HEK293T (cell line): Measurements from ENCODE around the gene SV2B.
A peak's percentile ranks its signal among the peaks of the same experiment; 100 is the strongest.
"Not testable (repeated sequence)": the region's sequence is repeated elsewhere in the genome, so short reads cannot be mapped to it uniquely, and the experiment has no call there.

ENCODE experiments used
- CTCF ChIA-PET: fragments of 350-600 bp; formaldehyde crosslinking; extraction: SDS; loops from one replicate; lab custom pipeline; 2021; ENCODE audit warnings: antibody characterized with exemption, inconsistent platforms; lab: Yijun Ruan, JAX
- POLR2A ChIA-PET: fragments of 350-600 bp; formaldehyde crosslinking; extraction: SDS; loops from one replicate; lab custom pipeline; 2020; ENCODE audit warnings: antibody characterized with exemption, inconsistent platforms; lab: Yijun Ruan, JAX
- DNase-seq: peaks from one replicate; pipeline ENCODE4 v3.0.0; 2012; ENCODE audit warnings: mixed read lengths; ENCODE audit errors: extremely low spot score
- ARNT ChIP-seq: fragments of 450-650 bp; IDR thresholded peaks from 2 replicates; pipeline ENCODE4 v1.6.1; 2017; ENCODE audit warnings: mild to moderate bottlenecking
- BHLHE40 ChIP-seq: fragments of 450-650 bp; IDR thresholded peaks from 2 replicates; pipeline ENCODE4 v1.6.1; 2016; ENCODE audit warnings: mild to moderate bottlenecking, moderate library complexity, borderline replicate concordance
- CTBP1 ChIP-seq: fragments of 450-650 bp; IDR thresholded peaks from 2 replicates; pipeline ENCODE4 v1.6.1; 2016; ENCODE audit warnings: borderline replicate concordance
- ELF4 ChIP-seq: fragments of 450-650 bp; IDR thresholded peaks from 2 replicates; pipeline ENCODE4 v1.6.1; 2017; ENCODE audit warnings: antibody characterized with exemption
- FOXA1 ChIP-seq: fragments of 450-650 bp; IDR thresholded peaks from 2 replicates; pipeline ENCODE4 v1.6.1; 2016; ENCODE audit warnings: mild to moderate bottlenecking
- FOXK2 ChIP-seq: fragments of 450-650 bp; IDR thresholded peaks from 2 replicates; pipeline ENCODE4 v1.6.1; 2016; ENCODE audit warnings: mild to moderate bottlenecking
- FOXM1 ChIP-seq: fragments of 450-650 bp; IDR thresholded peaks from 2 replicates; pipeline ENCODE4 v1.6.1; 2017; ENCODE audit warnings: mild to moderate bottlenecking, borderline replicate concordance
- HDGF ChIP-seq: fragments of 450-650 bp; IDR thresholded peaks from 2 replicates; pipeline ENCODE4 v1.6.1; 2017; ENCODE audit warnings: antibody characterized with exemption, borderline replicate concordance
- L3MBTL2 ChIP-seq: fragments of 450-650 bp; conservative IDR thresholded peaks from 2 replicates; pipeline ENCODE4 v1.6.1; 2016; ENCODE audit warnings: mild to moderate bottlenecking
- LEF1 ChIP-seq: fragments of 450-650 bp; IDR thresholded peaks from 2 replicates; pipeline ENCODE4 v1.6.1; 2017; ENCODE audit warnings: mild to moderate bottlenecking, borderline replicate concordance
- NFRKB ChIP-seq: fragments of 450-650 bp; IDR thresholded peaks from 2 replicates; pipeline ENCODE4 v1.6.1; 2016; ENCODE audit warnings: mild to moderate bottlenecking, moderate library complexity
- PKNOX1 ChIP-seq: fragments of 450-650 bp; IDR thresholded peaks from 2 replicates; pipeline ENCODE4 v1.6.1; 2016
- SP1 ChIP-seq: fragments of 450-650 bp; IDR thresholded peaks from 2 replicates; pipeline ENCODE4 v1.6.1; 2017
- SUZ12 ChIP-seq: fragments of 450-650 bp; IDR thresholded peaks from 2 replicates; pipeline ENCODE4 v1.6.1; 2016; ENCODE audit warnings: mild to moderate bottlenecking
- TARDBP ChIP-seq: fragments of 450-650 bp; IDR thresholded peaks from 2 replicates; pipeline ENCODE4 v1.6.1; 2016
- ZNF384 ChIP-seq: fragments of 450-650 bp; IDR thresholded peaks from 2 replicates; pipeline ENCODE4 v1.6.1; 2016

The SV2B gene

GRCh38 chr15:91073077-91073476 is 27.0 kb upstream of the SV2B start:
- TF ChIP-seq NFRKB (no peak), FOXM1 (no peak), HDGF (no peak), ARNT (no peak)
- no peak for DNase-seq
- ChIA-PET CTCF (no interaction called here), POLR2A (no interaction called here)

DNA sequence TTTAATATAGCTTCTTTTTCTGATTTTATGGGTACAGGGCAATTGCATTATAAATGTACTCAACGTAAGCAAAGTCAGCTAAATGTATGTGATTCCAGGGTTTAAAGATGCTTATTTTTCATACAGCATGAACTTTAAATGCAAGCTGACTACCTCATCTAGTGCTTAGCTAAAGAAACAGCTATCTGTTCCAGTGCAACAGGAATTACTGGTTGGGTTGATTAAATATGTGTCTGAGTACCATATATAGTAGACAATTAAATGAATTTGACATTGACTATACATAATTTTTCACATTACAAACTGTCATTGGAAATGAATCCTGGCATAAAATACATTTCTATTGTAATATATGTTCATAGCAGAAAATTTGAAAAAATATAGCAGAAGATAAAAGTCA is 26.3 kb upstream of the SV2B start:
- ChIA-PET POLR2A (no interaction called here), CTCF (no interaction called here)
- no peak for DNase-seq
- TF ChIP-seq LEF1: no peak

- no peak for TF ChIP-seq ZNF384
- POLR2A ChIA-PET: interaction anchor here (0.6 kb wide), 1 partner anchor 53 kb away, joined by 3 read pairs; no protein-coding TSS in a partner anchor
- CTCF ChIA-PET: no interaction called here
- no peak for DNase-seq
Measured at GRCh38 chr15:91075739-91076138, 24.3 kb upstream of the SV2B start.

- DNase-seq: no peak
- CTCF ChIA-PET: no interaction called here
- no peak for TF ChIP-seq BHLHE40
- no peak for TF ChIP-seq ARNT
- TF ChIP-seq CTBP1: no peak
- TF ChIP-seq SUZ12: no peak
- TF ChIP-seq PKNOX1: no peak
- TF ChIP-seq L3MBTL2: no peak
- no peak for TF ChIP-seq HDGF
- no peak for TF ChIP-seq FOXA1
- POLR2A ChIA-PET: no interaction called here
Measured at GRCh38 chr15:91077029-91077428, 23.0 kb upstream of the SV2B start.

DNA sequence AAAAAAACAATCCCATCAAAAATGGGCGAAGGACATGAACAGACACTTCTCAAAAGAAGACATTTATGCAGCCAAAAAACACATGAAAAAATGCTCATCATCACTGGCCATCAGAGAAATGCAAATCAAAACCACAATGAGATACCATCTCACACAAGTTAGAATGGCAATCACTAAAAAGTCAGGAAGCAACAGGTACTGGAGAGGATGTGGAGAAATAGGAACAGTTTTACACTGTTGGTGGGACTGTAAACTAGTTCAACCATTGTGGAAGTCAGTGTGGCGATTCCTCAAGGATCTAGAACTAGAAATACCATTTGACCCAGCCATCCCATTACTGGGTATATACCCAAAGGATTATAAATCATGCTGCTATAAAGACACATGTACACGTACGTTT is 6.2 kb upstream of the SV2B start:
- CTCF ChIA-PET, DNase-seq, POLR2A ChIA-PET: not testable (repeated sequence)

GRCh38 chr15:91098451-91098850 is 1.6 kb upstream of the SV2B start:
- POLR2A ChIA-PET: no interaction called here
- no peak for DNase-seq
- CTCF ChIA-PET: interaction anchor here (1.2 to 1.4 kb wide), 2 partner anchors 43 to 66 kb away, joined by 4 to 5 read pairs; no protein-coding TSS in a partner anchor
- TF ChIP-seq PKNOX1: no peak

DNA sequence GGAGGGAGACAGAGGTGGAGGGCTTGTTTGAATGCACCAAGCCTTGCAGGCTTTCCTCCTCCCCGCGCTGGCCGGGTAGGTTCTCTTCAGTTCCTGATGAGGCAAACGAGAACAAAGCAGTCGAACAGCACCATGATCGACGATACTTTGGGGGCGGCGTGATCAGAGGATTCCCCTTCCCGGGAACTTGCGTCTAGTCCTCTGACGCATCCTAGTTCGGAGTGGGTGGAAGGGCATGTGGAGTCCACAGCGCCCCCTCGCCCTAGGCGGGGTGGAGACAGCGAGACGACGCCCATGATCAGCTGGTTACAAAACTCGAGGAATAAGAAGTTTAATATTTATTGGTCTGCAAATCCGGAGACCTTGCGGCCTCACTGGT is 452 bp upstream of the SV2B start:
- TF ChIP-seq ELF4 (no peak), L3MBTL2 (peak; percentile 43)
- CTCF ChIA-PET: interaction anchor here (0.7 to 1.8 kb wide), 8 partner anchors 10 to 167 kb away, joined by 3 to 7 read pairs (median 4); no protein-coding TSS in a partner anchor

GRCh38 chr15:91100814-91101607 is 954 bp downstream of the SV2B start:
- CTCF ChIA-PET: interaction anchor here (0.6 to 1.8 kb wide), 4 partner anchors 17 to 210 kb away, joined by 3 to 7 read pairs (median 4); no protein-coding TSS in a partner anchor
- POLR2A ChIA-PET: no interaction called here
- TF ChIP-seq FOXM1: no peak
- TF ChIP-seq HDGF: no peak
- TF ChIP-seq NFRKB: no peak
- DNase-seq: no peak

More for the DNA sequence above, 452 bp upstream of the SV2B start:
- peak; percentile 41 for DNase-seq
- POLR2A ChIA-PET: no interaction called here

- TF ChIP-seq L3MBTL2: no peak
- TF ChIP-seq PKNOX1: no peak
- TF ChIP-seq NFRKB: no peak
- no peak for TF ChIP-seq HDGF
- TF ChIP-seq FOXA1: no peak
- TF ChIP-seq SUZ12: no peak
- no peak for TF ChIP-seq TARDBP
- no peak for TF ChIP-seq CTBP1
- no peak for TF ChIP-seq FOXK2
- TF ChIP-seq SP1: no peak
- no peak for TF ChIP-seq LEF1
- TF ChIP-seq FOXM1: no peak
- TF ChIP-seq ELF4: no peak
- no peak for TF ChIP-seq BHLHE40
- TF ChIP-seq ZNF384: no peak
- ChIA-PET POLR2A (no interaction called here), CTCF (no interaction called here)
- no peak for DNase-seq
Measured at GRCh38 chr15:91101608-91101920, 1.5 kb downstream of the SV2B start.
